ENCODE results near the gene WDR88.
"Not testable (repeated sequence)": the region's sequence is repeated elsewhere in the genome, so short reads cannot be mapped to it uniquely, and the experiment has no call there.

The WDR88 gene

DNA sequence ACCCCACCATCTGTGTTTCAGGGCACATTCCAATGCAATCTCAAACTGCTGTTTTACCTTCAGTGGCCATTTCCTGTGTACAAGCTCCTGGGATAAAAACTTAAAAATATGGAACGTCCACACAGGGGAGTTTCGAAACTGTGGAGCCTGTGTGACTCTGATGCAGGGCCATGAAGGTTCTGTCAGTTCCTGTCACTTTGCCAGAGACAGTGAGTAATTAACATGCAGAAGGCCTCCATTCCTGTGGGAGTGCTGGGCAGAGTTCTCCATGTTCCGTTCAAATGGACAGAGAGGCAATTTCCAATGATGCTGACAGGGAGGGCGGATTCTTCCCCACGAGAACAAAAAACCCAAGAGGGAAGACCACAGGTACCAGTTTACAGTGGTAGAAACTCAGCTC lies 24.4 kb downstream of the WDR88 start:
- H3K4me3 ChIP-seq = no peak overlapping the region
- TF ChIP-seq, protein P1, sequence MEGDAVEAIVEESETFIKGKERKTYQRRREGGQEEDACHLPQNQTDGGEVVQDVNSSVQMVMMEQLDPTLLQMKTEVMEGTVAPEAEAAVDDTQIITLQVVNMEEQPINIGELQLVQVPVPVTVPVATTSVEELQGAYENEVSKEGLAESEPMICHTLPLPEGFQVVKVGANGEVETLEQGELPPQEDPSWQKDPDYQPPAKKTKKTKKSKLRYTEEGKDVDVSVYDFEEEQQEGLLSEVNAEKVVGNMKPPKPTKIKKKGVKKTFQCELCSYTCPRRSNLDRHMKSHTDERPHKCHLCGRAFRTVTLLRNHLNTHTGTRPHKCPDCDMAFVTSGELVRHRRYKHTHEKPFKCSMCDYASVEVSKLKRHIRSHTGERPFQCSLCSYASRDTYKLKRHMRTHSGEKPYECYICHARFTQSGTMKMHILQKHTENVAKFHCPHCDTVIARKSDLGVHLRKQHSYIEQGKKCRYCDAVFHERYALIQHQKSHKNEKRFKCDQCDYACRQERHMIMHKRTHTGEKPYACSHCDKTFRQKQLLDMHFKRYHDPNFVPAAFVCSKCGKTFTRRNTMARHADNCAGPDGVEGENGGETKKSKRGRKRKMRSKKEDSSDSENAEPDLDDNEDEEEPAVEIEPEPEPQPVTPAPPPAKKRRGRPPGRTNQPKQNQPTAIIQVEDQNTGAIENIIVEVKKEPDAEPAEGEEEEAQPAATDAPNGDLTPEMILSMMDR (IDR thresholded peaks at IDR 0.05) = no peak
- H3K27ac ChIP-seq = no peak overlapping the region
- DNase-seq (ENCODE audit: low spot score) = no peak

DNA sequence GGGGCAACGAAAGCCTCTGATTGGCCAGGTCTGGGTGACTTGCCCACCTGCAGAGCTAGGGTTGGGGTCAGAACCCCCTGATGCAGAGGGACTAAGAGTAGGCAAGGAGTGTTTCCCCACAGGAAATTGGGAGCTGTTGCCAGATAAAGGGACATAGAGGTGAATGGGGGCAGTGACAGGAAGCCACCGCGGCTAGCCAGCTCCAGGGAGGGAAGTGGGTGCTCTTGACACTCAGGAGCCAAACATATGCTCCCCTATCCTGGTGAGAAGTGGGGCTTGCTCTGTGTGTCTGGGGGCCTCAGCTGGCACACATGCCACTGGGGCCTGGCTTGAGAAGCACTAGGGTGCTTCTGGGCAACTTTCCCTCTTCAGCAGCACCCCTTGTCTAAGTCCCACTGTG lies 26.0 kb downstream of the WDR88 start:
- DNase-seq (ENCODE audit: low spot score) = no peak
- TF ChIP-seq, protein P1 (IDR thresholded peaks at IDR 0.05) = no peak
- Histone ChIP-seq H3K27ac (no peak overlapping the region), H3K4me3 (no peak overlapping the region)

DNA sequence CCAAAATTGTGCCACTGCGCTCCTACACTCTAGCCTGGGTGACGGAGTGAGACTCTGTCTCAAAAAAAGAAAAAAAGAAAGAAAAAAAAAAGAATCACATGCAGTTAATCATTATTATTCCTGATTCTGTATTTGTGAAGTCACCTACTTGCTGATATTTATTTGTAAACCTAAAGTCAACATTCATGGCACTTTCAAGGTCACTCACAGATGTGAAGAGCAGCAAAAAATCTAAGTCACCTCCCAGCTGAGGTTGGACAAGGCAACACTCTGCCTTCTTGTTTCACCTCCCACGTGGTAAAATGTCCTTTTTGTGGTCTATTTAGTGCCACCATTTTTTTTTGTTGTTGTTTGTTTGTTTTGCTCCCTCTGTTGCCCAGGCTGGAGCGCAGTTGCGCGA lies 26.5 kb downstream of the WDR88 start:
- TF ChIP-seq, protein P1 (IDR thresholded peaks at IDR 0.05) = no peak
- no peak for DNase-seq (ENCODE audit: low spot score)
- H3K27ac ChIP-seq = no peak overlapping the region
- H3K4me3 ChIP-seq = no peak overlapping the region

DNA sequence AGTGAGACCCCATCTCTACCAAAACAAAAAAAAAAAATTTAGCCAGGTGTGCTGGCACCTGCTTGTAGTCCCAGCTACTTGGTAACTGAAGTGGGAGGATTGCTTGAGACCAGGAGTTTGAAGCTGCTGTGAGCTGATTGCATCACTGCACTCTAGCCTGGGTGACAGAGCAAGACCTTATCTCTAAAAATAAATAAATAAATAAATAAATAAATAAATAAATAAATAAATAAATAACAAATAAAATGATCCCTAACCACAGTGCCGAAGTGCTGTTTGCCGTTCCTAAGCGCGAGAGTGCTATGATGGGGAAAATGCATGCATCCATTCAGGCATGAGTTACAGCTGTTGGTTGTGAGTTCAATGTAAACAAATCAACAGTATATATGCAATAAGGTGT lies 27.2 kb downstream of the WDR88 start:
- TF ChIP-seq, protein P1 (IDR thresholded peaks at IDR 0.05) = no peak
- no peak overlapping the region for H3K4me3 ChIP-seq
- no peak for DNase-seq (ENCODE audit: low spot score)
- H3K27ac ChIP-seq = no peak overlapping the region

DNA sequence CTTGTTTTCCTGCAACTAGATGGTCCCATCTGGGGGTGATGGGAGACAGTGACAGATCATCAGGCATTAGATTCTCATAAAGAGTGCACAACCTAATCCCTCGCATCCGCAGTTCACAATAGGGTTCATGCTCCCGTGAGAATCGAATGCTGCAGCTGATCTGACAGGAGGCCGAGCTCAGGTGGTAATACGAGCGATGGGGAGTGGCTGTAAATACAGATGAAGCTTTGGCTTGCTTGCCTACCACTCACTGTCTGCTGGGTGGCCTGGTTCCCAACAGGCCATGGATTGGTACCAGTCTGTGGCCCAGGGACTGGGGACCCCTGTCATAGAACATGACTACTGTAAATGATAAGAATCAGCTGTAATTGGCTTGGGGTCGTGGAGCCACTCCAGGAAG lies 28.0 kb downstream of the WDR88 start:
- no peak for DNase-seq (ENCODE audit: low spot score)
- TF ChIP-seq, protein P1 (IDR thresholded peaks at IDR 0.05) = no peak
- H3K27ac ChIP-seq = no peak overlapping the region

DNA sequence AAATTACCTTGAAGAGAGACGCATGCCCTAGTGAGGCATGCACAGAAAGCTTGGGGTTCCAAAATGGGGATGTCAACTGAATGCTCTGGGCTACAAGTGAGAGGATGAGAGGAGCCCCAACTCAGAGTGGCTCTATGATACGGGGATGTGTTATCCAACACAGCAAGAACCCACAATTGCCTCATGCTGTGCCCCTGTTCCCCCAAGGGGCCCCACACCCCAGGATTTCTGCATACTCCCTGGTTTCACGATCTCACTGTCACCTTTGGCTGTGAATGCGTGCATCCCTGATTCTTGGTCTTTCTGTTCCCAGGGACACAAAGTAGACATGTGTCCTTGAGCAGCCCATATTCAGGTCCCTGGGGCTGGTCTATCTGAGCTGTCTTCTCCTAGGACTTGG lies 29.3 kb downstream of the WDR88 start:
- Histone ChIP-seq H3K27ac (no peak overlapping the region), H3K4me3 (no peak overlapping the region)
- DNase-seq (ENCODE audit: low spot score) = no peak
- TF ChIP-seq, protein P1 (IDR thresholded peaks at IDR 0.05) = no peak

More for the DNA sequence above, 28.0 kb downstream of the WDR88 start:
- no peak overlapping the region for H3K4me3 ChIP-seq

DNA sequence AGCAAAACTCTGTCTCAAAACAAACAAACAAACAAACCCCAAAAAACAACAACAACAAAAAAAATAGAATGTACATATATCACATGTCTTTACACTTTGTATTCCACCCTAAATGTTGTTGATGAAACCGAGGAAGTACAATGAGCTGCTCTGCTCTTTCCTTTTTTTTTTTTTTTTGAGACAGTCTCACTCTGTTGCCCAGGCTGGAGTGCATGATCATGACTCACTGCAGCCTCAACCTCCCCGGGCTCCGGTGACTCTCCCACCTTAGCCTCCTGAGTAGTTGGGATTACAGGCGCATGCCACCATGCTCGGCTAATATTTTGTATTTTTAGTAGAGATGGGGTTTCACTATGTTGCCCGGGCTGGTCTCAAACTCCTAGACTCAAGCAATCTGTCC lies 31.6 kb downstream of the WDR88 start:
- Histone ChIP-seq H3K27ac (no peak overlapping the region), H3K4me3 (no peak overlapping the region)
- DNase-seq (ENCODE audit: low spot score) = no peak
- TF ChIP-seq, protein P1 (IDR thresholded peaks at IDR 0.05) = no peak

DNA sequence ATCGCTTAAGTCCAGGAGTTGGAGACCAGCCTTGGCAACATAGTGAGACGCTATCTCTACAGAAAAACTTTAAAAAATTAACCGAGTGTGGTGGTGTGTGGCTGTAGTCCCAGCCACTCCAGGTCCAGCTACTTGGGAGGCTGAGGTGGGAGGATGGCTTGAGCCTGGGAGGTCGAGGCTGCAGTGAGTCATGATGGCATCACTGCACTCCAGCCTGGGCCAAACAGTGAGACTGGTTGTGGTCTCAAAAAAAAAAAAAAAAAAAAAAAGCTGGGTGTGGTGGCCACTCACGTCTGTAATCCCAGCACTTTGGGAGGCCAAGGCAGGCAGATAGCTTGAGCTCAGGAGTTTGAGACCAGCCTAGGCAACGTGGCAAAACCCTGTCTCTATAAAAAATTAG lies 34.1 kb downstream of the WDR88 start:
- not testable (repeated sequence) for H3K27ac ChIP-seq; DNase-seq (ENCODE audit: low spot score); H3K4me3 ChIP-seq
